Activated CD4-positive, alpha-beta T cell treated with anti-CD3 and anti-CD28 coated beads, Interleukin-2, amount 50 U/mL, for 4 hours (primary cell): ENCODE results near the gene METAP1D.
"Not testable (repeated sequence)": the region's sequence is repeated elsewhere in the genome, so short reads cannot be mapped to it uniquely, and the experiment has no call there.

Experiments
- DNase-seq, 2 experiments: peaks; one replicate each; pipeline ENCODE4 v3.0.0-alpha.2; 2020

Gene METAP1D

GRCh38 chr2:172049567-172050120 lies 49.9 kb downstream of the METAP1D start:
- no peak for DNase-seq

DNA sequence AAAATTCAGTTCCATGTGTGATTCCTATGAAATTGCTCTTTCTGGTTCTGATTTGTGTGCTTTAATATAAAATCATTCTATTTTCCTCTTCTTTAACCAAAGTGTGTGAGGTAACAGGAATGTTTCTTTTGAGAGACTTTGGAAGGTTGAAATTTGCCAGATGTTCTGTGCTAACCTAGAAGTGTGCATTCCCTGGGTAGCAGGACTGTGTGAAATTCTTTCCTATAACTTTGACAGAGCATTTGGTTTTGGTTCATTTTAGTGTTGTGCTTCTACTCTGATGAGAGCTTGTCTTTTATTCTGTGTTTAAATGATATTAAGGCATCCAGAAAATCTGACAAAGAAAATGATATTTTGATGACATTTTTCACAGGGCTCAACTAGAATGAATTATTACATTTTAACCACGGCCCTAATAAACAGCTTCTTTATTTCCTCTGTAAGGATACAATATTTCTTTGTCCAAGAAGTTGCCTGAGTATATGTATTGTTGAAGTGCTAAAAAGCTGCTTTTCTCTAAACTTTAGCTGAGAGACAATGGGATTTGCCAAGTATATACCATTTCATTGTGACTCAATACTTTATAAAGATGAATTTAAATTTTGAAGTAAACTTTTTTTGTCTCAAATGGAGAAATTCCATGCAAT lies 50.8 kb downstream of the METAP1D start:
- no peak for DNase-seq

GRCh38 chr2:172052000-172052983 lies 52.5 kb downstream of the METAP1D start:
- DNase-seq: no peak

GRCh38 chr2:172053486-172053885 lies 53.7 kb downstream of the METAP1D start:
- DNase-seq: no peak

GRCh38 chr2:172056293-172056692 lies 56.5 kb downstream of the METAP1D start:
- no peak for DNase-seq

DNA sequence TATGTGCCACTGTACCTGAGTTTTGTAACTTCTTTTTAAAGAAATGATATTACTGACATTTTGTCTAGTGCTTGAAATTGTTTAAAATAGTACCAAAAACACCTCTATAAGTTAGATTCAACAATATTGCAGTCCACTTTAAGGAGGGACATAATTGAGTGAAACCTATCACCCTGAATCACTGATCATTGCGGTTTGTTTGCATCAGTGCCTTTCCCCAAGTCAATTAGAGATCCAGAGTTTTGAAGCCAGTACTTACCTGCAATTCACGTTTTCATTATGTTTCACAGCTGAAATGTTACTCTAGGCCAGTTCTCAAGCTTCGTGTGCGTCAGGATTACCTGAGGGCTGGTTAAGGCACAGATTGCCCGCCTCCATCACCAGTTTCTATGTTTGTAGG lies 58.9 kb downstream of the METAP1D start:
- DNase-seq: no peak

GRCh38 chr2:172060118-172060517 lies 60.4 kb downstream of the METAP1D start:
- DNase-seq: not testable (repeated sequence)

- no peak for DNase-seq
These were observed 62.8 kb downstream of the METAP1D start for GRCh38 chr2:172062402-172063004.

DNA sequence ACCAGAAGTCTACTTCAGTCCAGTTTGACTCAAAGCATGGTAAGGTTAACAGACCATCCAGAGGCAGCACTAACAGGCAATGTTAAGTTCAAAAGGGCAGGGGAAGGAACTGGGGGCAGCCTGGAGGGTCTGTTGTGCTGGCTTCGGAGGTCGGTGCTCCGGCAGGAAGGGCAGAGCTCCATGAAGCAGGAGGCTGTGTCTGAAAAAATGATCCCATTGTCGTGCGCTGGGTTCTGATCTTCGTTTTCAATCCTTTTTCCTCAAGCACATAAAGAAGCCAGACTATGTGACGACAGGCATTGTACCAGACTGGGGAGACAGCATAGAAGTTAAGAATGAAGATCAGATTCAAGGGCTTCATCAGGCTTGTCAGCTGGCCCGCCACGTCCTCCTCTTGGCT lies 63.7 kb downstream of the METAP1D start:
- no peak for DNase-seq

DNA sequence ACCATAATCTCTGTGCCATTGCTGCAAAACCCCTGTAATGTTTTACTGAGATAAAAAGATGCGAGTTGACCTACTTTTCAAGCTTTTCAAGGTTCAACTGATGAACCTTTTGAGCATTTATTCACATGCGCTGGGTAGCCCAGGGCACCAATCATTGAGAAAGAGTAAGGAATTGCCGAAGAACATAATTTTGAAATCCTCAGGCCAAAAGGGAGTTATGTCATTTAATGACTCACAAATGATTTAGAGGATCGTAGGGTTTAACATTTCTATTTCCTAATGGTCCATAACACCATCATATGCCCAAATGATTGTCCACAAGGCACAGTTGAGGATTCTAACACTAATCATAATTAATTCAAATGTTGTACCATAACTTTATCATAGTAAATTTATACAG lies 65.4 kb downstream of the METAP1D start:
- no peak for DNase-seq

GRCh38 chr2:172066394-172066886 lies 66.7 kb downstream of the METAP1D start:
- DNase-seq: no peak

- not testable (repeated sequence) for DNase-seq
These were observed 68.2 kb downstream of the METAP1D start for GRCh38 chr2:172067905-172068304.

DNA sequence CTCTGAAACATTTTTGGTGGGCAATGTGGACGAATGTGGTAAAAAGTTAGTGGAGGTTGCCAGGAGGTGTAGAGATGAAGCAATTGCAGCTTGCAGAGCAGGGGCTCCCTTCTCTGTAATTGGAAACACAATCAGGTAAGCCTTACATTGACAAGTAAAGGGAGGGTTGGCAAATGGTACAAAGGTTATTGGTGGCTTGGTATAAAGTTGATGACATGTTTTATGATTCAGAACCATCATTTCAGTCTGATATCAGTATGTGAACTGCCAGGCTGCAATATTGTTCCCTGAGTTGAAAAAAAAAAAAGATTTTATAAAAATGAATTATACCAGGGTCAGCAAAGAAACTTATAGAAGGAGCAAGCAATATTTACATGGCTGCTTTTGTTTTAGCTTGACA lies 71.2 kb downstream of the METAP1D start:
- no peak for DNase-seq

GRCh38 chr2:172072303-172072702 lies 72.5 kb downstream of the METAP1D start:
- no peak for DNase-seq

DNA sequence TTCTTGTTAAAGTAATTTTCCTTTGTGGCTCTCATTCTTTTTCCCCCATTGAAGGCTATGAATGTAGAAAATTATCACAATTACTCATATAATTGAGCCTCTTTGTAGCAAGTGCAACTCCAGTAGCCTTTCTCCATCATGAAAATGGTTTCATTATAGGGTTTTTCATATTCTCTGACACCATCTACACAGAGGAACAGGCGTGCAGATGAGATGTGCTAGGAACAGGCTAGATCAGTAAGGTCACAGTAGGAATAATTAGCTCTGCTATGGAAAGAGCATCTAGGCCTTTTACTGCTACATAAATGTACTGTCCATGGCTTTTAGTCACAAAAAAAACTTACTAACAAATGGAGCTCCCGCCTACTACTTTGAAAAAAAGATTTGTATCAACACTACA lies 73.0 kb downstream of the METAP1D start:
- no peak for DNase-seq

GRCh38 chr2:172073518-172073917 lies 73.8 kb downstream of the METAP1D start:
- DNase-seq: no peak

GRCh38 chr2:172074254-172074653 lies 74.5 kb downstream of the METAP1D start:
- DNase-seq: no peak

GRCh38 chr2:172079416-172079815 lies 79.7 kb downstream of the METAP1D start:
- DNase-seq: no peak

DNA sequence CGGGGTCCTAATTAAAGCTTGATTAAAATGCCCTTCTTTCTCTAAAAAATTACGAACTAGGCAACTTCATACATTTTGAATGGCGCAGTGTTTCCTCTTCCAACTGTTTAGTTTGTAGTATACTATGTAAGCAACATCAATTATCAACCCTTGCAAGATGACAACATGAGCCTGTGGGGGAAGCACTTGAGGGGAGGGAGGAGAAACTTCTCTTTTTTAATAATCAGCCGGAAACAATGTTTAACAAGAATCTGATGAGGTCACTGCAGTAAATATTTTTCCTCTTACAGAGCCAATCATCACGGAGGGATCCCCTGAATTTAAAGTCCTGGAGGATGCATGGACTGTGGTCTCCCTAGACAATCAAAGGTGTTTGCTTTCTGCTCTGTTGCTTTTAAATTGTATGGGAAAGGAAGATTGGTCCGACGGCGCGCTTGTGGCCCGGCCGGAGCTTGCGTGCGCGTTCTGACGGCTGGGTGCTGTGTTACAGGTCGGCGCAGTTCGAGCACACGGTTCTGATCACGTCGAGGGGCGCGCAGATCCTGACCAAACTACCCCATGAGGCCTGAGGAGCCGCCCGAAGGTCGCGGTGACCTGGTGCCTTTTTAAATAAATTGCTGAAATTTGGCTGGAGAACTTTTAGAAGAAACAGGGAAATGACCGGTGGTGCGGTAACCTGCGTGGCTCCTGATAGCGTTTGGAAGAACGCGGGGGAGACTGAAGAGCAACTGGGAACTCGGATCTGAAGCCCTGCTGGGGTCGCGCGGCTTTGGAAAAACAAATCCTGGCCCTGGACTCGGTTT lies 80.3 kb downstream of the METAP1D start:
- no peak for DNase-seq

- DNase-seq: no peak
These were observed 81.0 kb downstream of the METAP1D start for GRCh38 chr2:172080641-172081220.

DNA sequence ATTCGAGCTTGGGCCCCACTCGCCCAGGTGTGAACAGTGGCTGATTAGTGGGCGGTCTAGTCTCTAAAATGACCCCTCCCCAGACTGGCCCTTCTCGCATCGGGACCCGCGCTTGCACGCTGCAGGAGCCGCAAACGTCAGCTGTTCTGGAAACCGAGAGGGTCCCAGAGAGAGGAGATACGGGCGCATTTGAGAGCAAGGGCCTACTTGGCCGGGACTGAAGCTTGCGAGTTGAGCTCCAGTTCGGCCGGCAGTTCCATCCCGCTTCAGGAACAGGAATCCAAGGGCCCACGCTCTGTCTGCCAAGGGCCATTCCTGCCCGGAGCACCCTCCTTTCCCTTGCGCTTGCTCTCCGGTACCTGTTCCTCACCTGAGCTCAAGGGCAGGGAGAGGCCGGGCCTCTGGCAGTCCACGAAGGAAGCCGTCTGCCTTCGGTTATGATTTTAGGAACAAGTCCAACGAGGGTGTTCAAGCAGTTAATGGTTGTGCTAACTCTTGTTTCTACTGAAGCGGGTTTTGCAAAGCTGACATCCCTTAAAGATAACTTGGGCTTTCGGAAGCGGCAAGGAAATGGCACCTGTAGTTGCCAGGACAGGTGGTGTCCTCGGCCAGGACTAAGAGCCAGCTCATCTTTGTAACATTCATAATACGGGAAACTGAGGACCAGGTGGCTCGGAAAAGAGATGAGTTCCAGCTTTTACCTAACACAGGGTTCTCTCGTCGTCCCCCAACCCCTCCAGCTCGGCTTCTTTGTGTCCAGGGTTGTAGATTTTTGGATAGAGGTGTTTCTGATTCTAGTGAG lies 81.7 kb downstream of the METAP1D start:
- DNase-seq: no peak
